ENCODE data around the gene LARGE1.

Gene LARGE1

DNA sequence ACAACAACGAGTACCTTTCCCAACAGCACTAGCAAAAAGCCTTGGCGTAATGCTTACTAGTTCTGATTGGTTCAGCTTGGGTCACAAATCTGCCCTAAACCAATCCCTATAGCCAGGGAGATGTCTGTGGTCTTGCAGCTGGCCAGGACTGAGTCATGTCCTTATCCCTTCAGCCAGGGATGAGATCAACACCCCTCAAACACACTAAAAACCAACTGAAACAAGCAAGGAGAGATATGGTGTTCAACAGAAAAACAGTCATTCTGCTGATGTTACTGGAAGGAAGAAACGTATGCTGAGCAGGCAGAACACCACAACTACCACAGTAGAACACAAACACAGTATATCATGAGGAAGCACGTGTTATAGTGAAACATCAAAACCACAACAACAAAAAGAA is 375.6 kb downstream of the LARGE1 start:
- no peak for DNase-seq

DNA sequence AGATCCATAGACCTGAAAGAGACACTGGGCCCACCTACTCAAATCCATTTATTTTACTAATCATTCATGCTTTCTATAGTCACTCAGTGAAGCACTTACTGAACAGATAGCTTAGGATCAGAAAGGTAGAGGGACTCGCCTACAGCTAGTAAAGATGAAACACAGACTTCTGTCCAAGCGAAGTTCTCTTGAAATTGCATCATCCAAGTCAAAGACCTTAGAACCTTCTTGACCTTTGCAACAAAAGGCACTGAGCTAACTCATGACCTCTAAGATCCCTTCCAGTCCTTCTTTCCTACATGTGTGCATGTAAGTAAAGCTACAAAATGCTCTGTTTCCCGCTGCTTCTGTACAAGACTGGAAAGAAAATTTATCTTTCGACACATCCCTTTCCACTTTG is 377.6 kb downstream of the LARGE1 start:
- no peak for DNase-seq

DNA sequence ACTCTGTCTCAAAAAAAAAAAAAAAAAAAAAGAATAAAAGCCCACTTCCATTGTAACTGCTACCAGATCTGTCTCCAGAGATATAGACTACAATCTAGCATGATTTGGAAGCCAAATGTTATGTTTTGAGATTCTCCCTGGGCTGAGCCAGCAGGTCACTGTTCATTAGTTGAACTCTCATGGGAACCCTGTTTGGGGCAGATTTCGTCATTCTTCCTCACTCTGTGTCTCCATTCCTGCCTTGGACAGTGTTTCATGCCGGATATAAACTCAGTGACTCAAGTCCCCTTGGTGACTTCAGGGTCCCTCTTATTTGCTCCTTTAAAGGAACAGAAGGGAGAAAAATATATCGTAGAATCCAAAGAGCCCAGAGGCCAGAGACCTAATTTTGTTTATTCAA is 378.1 kb downstream of the LARGE1 start:
- DNase-seq: no peak

DNA sequence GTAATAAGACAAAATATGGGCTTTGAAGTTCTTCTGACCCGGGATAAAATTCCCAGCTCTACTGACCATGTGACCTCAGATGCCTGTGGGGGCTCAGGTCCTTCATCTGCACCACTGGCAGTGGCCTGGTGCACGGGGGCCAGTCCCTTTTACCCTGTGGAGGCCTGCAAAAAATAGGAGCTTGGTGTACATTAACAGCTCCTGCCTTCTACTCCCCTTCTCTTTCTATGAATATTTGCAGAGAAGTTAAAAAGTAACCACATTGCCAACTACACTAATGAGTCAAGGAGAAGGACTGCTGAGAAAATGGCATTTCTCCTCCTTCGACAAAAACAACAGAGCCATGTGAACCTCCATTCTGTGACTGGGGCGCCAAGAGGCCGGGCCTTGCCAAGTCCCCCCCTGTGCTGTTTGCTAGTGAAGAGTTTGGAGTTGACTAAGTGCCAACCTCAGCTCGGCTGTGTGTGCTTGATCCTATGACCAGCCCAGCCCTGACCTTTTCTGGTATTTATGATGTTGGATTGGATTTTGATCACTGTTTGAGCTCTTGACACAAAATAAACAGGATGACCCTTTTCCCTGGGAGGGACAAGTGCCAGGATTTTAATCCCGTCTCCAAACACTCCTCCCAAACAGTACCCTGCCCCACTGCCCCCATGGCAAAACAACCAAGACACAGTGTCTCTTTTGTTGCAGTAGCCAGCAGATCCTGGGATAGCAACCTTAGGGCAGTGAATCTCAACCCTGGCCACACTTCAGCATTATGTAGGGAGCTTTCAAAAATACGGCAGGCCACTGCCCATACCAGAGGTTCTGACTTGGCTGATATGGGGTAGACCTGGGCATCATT is 380.1 kb downstream of the LARGE1 start:
- no peak for DNase-seq

DNA sequence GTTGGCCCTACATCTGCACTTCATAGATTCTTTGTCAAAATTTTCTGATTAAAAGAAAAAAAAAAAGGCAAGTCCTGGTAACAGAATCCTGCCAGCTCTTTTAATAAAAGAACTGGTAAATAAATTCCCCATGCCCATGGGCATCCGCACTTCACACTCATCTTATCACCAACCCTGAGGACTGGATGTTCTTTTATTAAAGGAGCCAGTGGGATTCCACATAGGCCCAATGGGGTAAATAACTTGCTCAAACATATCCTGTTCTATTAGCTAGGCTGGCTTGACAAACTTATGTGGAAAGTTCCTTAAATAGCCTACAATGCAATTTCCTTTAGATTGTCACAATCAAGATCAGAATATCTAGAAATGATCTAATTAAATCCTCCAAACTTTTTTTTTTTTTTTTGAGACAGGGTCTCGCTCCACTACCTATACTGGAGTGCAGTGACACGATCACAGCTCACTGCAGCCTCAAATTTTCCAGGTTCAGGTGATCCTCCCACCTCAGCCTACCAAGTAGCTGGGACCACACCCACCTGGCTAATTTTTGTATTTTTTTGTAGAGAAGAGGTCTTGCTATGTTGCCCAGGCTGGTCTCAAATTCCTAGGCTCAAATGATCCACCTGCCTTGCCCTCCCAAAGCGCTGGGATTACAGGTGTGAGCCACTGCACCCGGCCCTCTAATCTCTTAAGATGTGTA is 380.9 kb downstream of the LARGE1 start:
- no peak for DNase-seq

DNA sequence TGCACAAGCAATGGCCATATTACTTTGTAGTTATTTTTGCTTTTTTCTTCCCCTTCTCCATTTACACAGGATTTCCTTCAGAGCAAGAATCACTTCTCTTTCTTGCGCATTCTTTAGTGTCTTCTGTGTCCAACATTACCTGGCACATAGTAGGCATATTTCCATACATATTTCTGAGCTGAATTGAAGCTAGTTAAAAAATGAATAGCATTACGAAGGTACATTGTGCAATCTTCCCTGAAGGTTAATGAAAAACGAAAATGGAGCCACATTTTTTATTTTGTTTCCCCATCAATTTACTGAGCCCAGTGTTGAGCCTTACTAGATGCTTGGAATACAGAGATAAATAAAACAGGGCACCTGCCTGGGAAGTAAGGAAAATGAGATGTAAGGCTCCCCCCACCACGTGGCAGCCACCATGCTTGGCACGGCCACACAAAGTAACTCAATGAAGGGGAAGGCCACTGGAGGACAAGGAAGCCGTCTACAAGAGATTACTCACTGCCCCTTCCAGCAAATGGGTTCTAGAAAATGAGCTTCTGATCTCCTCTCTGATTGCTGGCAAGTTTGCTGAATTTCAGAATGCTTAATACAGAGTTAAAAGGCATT is 381.9 kb downstream of the LARGE1 start:
- DNase-seq: no peak

DNA sequence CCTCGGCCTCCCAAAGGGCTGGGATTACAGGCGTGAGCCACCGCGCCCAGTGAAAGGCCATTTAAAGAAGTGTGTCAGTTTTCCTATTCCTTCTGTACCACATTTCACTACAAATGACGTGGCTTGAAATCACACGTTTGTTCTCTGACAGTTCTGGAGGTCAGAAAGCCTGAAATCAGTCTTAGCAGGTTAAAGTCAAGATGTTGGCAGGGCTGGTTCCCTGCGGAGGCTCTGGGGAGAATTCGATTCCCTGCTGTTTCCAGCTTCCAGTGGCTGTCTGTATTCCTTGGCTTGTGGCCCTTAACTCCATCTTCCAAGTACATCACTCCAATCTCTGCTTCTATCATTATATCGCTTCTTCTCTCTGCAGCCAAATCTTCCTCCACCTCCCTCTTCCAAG is 383.2 kb downstream of the LARGE1 start:
- no peak for DNase-seq

DNA sequence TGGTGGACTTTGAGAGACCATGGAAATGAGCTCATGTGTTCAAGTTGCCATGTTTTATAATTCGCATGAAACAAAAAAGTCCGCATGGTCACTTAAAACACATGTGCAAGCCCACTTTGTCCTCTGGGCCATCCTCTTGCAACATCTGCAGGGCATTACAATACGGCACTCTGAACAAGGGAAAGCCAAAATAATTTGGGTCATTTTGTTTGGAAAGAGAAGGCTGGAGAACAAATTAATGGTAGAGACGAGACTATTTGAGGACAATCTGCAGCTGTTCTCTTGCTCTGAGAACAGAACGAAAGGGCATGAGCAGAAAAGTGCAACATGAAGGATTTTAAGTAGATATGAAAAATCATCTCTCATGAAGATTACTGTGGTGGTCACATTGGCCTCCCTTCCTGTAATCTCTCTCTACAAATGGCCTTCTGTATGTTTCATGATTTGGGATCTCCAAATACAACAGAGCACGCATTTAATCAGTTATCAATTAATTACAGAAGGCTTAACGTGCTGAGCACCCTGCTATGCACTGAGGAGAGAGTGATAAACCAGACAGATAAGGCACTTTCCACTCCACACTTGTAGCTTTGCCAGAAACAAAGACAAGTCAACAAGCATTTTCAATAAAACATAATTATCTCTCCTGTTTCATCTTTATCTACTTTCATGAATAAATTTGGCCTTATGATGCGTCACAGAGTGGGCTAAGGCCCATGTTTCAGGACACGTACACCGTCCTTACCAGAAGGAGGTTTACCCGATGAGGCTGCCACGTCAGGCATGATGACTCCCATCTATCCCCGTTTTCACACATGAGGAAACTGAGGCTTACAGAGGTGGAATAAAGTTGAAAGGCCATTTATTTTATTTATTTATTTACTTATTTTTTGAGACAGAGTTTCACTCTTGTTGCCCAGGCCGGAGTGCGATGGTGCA is 384.1 kb downstream of the LARGE1 start:
- DNase-seq: no peak

DNA sequence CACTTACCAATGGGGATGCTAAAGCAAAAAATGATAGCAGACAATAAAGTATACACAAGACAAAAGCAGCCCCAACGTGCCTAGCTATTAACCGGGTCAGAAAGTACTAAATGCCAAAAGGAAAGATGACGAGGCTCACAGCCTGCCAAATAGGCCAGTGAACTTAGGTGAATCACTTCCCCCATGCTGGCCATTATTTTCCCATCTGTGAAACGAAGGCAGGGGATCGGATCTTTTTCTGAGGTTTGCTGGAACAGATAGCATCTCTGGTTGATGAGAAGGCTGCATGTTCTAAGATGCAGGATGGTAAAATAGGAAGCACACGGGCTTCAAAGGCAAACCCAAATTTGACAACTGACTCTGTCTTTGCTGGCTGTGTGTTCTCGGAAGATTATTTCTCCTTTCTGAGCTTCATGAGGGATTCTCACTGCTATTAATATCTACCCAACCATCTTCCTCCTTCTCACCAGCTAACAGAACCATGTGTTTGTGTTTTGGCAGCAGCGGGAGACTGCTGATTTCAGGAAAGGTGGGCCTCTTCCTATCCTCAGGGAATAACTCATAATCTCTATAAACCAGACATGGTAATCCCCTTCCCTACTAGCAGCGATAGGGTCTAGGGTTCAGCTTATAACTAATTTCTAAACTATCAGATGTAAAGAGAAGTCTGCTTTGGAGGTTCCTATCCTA is 390.7 kb downstream of the LARGE1 start:
- no peak for DNase-seq

DNA sequence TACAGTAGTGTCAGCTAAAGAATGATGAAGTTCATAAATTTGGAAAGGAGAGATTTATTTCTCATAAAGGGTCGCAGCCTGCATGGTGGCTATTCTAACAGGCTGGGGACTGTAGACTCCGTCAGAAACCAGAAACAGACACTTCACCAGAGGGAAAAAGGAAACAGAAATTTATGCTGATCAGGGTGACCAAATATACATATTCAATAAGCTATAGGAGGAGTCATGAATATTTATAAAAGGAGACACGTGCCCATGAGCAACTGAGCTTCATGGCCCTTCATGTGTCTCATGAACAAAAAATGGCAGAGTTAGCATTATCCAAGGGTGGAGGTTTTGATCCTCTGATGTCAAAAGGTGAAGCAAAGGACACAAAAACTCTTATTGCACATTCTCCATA is 392.1 kb downstream of the LARGE1 start:
- no peak for DNase-seq

DNA sequence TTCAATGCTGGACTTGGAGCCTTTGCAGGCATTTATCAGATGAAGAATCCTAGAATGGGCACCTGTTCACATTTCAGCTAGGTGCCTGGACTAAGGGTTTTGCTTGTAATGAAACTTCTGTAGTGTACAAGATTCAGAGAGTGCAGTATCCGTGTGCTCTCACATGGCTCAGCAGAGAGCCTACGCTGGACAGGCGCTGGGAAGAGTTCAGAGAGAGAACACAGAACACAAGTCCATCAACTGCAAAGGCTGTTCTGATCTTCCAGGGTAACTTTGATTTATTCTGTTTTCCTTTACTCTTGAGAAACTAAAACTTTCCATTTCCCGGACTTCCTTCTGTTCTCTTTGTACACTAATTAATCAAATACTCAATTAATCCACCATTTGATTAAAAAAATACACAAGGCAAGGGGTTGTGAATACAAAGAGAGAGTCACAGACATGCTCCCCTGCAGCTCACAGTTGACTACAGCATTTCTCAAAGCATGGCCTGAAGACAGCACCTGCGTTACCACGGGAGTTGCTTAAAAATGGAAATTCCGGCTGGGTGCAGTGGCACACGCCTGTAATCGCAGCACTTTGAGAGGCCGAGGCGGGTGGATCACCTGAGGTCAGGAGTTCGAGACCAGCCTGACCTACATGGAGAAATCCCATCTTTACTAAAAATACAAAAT is 393.7 kb downstream of the LARGE1 start:
- no peak for DNase-seq

DNA sequence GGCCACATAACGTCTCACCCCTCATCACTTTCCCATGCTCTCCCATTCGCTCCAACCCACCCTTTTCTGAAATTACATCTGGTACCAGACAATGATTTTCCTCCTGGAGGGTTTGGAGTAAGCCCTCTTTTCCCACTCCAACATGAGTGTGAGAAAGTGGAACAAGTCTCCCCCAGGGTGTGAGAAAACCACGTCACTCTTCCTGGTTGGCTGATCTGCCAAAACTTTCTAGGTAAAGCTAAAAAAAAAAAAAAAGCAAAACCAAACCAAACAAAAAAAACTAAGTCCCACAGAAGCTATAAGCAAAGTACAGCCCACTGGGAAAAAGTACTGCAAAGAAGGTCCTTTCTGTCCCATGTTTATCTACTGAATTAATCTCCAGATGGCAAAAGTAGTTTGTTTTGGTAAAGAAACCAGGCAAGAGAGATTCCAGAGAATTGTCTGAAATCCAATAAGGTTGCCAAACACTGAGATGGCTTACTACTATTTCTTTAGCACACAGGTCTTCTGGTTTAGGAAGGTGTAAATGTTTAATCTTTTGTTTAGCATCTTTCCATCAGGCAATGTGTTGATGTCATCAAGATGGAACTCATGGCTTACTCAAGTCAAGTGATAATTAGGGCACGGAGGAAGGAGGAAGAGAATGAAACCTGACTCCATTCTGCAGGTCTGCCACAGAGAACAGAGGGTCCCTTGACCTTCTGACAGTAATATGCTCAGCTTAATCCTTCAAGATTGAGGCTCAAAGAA is 395.6 kb downstream of the LARGE1 start:
- no peak for DNase-seq

DNA sequence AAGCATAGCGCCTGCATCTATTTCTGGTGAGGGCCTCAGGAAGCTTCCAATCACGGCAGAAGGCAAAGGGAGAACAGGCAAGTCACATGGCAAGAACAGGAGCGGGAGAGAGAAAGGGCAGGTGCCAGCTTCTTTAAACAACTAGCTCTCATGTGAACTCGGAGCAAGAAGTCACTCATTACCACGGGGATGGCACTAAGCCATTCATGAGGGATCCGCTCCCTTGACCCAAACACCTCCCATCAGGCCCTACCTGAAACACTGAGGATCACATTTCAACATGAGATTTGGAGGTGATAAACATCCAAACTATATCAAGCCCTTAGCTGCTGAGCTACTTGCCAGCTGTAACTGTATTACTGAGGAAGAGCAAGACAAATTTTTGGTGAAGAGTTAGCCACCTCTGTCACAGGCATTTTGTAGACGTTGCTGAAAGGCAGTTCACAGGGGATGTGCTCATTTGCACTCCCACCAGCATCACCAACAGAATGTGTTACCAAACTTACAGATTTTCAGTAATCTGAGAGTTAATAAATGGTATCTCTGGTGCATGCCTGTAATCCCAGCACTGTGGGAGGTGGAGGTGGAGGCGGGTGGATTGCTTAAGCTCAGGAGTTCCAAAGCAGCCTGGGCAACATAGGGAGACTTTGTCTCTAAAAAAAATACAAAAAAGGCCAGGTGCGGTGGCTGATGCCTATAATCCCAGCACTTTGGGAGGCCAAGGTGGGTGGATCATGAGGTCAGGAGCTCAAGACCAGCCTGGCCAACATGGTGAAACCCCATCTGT is 398.2 kb downstream of the LARGE1 start:
- no peak for DNase-seq

DNA sequence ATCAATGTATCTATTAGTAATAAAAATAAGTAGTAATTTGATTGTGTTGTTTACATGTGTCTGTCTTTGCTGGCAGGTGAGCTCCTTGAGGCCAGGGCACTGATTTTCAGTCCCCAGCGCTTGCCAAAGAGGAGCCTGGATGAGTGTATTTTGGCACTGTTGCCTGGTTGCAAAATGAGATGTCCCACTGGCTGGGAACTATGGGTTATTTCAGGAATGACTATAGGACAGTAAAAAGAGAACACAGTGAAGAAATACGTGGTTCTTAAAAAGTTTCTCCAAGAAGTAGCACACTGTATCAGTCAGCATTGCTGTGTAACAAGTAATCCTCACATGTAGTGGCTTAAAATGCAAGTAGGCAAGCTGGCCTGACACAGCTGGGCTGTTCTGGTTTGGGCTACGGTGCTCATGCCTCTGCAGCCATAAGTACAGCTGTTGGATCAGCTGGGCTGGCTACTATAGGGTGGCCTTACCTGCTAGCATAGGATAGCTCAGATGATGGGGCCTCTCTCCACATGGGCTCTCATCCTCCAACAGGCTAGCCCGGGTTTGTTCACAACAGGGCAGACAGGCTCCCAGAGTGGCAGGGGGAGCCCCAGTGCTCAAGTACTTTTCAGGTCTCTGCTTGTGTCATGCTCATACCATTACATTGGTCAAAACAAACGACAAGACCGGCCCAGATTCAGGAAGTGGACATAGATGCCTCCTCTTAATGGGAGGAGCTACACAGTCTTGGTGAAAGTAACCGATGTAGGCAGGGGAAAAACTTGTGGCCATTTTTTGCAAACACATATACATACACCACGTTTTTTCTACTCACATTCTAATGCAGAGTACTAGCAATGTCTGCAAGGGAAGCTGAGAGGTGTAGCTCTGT is 399.1 kb downstream of the LARGE1 start:
- no peak for DNase-seq

DNA sequence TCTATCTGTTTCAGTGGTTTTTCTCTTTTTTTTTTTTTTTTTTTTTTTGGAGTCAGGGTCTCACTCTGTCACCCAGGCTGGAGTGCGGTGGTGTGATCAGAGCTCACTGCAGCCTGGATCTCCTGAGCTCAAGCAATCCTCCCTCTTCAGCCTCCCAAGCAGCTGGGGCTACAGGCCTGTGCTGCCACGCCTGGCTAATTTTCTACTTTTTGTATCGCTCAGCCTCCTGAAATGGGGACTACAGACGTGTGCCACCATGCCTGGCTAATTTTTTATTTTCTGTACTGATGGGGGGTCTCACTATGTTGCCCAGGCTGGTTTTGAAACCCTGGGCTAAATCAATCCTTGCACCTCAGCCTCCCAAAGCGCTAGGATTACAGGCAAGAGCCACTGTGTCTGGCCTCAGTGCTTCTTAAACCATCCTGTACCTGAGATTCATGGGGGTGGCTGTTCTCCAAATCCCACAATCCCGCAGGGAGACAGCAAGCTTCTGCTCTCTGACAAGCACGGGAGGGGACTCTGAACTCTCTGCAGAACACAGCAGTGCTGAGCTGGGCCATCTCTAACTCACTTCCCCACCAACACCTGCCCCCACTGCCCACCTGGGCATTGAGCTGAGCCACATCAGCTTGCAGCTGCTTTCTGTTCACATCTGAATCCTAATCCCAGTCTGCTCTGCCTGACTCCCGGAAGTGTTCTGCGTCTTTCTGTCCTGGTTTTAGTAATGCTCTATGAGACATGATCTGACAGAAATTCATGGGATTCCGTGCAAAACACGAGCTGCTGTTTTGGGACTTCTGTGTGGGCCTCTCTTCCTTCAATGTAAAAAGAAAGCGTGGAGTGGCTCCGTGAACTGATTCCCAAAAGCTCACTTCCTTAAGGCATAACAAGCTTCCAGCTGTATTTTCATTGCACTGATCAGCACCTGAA is 400.0 kb downstream of the LARGE1 start:
- no peak for DNase-seq

DNA sequence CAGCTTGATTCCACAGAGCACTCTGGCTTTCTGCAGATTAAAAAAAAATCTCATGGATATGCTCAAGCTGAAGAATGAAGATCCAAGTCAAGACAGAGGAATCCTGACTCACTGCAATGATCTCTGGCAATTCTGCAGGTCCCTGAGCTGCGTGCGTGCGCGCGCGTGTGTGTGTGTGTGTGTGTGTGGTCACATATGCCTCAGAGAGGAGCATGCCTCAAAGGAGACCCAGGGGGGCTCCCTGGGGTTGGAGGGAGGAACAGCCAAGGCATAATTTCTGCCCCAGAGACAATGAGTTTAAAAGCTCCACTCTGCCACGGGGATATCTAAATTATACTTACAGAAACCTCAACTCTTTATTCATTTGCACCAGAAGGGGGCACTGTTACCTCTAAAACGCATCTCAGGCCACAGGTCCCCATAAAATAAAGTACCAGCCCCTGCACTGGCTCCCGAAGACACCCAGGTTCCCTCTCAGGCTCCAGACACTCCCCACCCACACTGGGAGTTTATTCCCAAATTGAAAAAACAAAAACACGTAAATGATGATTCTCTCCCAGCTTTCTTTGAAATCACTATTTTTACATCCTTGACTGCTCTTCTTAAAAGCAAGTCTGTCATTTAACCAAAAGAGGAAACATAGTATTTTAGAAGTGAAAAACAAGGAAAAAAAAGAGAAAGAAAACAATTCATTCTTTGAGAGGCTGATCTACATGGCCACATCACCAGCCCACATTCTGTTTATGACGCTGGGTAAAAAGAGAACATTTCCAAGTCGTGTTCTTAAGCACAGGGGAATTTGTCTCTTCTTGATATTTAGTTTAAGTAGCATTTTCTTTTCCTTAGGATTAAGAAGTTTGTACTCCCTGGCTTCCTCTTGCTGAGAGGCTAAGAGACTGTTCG is 401.0 kb downstream of the LARGE1 start:
- DNase-seq: peak; percentile 22

DNA sequence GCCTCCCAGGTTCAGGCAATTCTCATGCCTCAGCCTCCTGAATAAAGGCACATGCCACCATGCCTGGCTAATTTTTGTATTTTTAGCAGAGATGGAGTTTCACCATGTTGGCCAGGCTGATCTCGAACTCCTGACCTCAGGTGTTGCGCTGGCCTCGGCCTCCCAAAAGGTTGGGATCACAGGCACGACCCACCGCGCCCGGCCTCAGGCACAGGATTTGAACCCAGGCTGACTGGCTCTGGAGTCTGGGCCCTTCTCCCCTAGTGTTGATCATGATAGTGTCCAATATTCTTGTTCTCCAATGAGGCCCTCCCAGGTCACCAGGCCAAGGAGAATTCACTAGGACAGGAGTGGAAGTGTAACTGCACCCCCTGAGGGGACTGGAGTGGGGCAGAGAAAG is 401.9 kb downstream of the LARGE1 start:
- no peak for DNase-seq

Measured in activated gamma-delta T cell treated with Interleukin-2 at 50 U/mL for 16 hours (primary cell).